HG02763 (cell line): ENCODE results near the gene DOCK3.
"Not testable (repeated sequence)": the region's sequence is repeated elsewhere in the genome, so short reads cannot be mapped to it uniquely, and the experiment has no call there.

ENCODE experiments used
- ATAC-seq: cut with Tn5 transposase; IDR thresholded peaks from one replicate; pipeline ENCODE4 v1.9.1; 2021; ENCODE audit warnings: mild to moderate bottlenecking, moderate library complexity; ENCODE audit not compliant: unreplicated experiment

The DOCK3 gene

GRCh38 chr3:50675179-50676030, 678 bp downstream of the DOCK3 start:
- no peak for ATAC-seq

GRCh38 chr3:50676031-50676705, 1.4 kb downstream of the DOCK3 start:
- ATAC-seq, result no peak

DNA sequence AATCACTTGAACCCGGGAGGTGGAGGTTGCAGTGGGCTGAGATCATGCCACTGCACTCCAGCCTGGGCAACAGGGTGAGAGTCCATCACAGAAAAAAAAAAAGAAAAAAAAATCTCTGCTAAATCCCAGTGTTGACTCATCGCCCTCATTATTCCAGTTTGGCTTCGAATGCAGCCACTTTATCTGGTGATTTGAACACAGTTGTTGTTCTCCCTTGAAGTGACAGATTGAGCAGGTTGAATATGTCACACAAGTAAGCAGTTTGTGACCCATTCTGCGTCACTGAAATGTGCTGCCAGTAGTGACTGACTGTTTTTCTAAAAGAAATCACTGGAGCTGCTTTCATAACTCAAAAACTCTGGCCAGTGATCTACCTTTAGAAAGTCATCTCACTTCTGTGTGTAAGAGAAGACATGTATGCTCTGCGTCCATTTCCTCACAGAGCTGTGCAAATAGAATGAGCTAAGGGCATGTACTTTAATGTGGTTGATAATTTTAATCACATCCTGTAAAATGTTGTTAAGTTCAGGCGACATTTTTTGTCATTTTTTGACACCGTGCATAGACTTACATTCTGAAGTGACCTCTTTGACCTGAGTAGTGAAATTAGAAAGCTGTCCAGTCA, 12.5 kb downstream of the DOCK3 start:
- ATAC-seq, result no peak

DNA sequence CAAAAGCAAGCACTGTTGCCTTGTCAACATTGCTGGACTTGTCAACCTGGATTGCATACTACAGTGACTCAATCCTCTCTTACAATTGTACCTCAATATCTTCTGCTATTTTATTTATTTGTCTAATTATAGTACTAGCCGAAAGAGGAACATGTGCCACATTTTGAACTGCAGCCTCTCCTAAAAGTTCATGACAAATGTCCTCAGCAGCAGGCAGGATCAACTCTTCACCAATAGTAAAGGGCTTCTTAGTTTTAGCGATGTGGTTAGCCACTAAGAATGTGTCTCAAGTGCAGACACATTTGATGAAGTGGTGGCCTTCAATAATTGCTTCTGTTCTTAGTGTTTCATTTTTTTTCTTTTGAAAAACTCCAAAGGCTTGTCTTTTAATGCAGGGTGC, 13.2 kb downstream of the DOCK3 start:
- no peak for ATAC-seq

DNA sequence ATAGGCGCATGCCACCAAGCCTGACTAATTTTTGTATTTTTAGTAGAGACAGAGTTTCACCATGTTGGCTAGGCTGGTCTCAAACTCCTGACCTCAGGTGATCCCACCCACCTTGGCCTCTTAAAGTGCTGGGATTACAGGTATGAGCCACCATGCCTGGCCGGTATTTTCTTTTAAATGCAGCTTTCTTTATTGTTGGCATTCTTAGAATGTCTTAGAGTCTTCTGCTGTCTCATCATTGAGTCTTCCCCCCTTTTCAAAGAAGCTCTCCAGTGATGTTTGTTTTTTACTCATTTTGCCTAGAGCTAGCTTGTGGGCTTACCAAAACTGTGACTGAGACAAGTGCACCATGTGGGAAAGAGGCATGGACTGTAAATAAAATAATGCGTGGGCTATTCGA, 13.9 kb downstream of the DOCK3 start:
- ATAC-seq, result not testable (repeated sequence)

GRCh38 chr3:50689558-50689957, 14.8 kb downstream of the DOCK3 start:
- no peak for ATAC-seq

GRCh38 chr3:50695031-50695430, 20.3 kb downstream of the DOCK3 start:
- ATAC-seq, result no peak

GRCh38 chr3:50696276-50696675, 21.5 kb downstream of the DOCK3 start:
- no peak for ATAC-seq

DNA sequence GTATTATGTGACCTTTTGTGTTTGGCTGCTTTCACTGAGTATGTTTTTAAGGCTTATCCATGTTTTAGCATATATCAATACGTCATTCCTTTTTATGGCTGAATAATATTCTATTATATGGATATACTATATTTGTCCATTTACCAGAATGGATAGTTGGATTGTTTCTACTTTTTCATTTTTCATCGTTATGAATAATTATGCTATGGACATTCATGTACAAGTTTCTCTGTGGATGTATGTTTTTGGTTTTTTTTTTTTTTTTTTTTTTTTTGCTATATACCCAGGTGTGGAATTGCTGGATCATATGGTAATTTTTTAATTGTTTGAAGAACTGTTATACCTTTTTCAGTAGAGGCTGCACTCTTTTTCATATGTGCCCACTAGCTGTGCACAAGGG, 23.5 kb downstream of the DOCK3 start:
- no peak for ATAC-seq

DNA sequence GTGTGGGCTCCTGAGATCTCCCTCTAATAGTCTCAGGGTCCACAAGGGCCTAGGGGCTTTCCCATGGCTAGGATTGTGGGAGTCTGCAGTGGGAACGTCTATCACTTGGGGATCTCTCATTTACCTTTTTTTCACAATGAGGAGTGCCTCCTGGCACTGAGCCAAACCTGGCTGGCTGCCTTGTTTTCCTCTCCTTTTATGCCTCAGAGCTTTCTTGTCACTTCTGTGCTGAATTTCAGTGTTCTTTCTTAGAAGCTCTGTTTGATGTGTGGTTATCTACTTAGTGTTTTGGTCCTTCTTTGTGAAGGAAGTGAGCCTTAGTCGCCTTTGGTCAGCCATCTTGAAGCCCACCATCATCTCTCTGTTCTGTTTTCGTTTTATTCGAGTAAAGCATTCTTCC, 33.9 kb downstream of the DOCK3 start:
- ATAC-seq, result no peak

- no peak for ATAC-seq
Observed at GRCh38 chr3:50714946-50715345, 40.2 kb downstream of the DOCK3 start.

GRCh38 chr3:50724831-50725230, 50.1 kb downstream of the DOCK3 start:
- ATAC-seq, result no peak

DNA sequence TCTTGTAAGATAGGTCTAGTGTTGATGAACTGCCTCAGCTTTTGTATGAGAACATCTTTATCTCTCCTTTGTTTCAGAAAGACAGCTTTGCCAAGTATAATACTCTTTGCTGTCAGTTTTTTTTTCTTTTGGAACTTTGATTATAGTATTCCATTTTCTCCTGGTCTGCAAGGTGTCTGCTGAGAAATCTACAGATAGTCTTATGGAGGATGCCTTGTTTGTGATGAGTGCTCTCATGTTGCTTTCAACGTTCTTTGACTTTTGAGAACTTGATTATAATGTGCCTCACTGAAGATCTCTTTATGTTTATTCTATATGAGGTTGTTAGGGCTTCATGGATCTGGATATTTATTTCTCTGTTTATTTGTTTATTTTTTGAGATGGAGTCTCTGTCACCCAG, 60.3 kb downstream of the DOCK3 start:
- no peak for ATAC-seq

DNA sequence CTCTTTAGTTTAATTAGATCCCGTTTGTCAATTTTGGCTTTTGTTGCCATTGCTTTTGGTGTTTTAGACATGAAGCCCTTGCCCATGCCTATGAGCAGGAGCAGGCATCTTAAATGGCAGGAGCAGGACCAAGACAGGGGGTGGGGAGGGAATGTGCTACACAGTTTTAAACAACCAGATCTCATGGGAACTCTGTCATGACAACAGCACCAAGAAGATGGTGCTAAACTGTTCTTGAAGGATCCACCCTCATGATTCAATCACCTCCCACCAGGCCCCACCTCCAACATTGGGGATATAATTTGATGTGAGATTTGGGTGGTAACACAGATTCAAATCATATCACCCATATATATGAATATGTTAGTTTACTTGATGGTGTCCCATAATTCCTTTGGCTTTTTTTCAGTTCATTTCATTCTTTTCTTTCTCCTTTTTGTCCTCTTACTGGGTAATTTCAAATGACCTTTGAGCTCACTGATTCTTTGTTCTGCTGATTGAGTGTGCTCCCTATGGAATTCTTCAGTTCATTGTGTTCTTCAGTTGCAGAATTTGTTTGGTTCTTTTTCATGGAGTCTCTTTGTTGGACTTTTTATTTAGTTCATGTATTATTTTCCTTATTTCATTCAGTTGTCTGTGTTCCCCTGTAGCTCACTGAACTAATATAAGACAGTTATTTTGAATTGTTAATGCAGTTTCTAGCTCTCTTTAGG, 62.6 kb downstream of the DOCK3 start:
- no peak for ATAC-seq

DNA sequence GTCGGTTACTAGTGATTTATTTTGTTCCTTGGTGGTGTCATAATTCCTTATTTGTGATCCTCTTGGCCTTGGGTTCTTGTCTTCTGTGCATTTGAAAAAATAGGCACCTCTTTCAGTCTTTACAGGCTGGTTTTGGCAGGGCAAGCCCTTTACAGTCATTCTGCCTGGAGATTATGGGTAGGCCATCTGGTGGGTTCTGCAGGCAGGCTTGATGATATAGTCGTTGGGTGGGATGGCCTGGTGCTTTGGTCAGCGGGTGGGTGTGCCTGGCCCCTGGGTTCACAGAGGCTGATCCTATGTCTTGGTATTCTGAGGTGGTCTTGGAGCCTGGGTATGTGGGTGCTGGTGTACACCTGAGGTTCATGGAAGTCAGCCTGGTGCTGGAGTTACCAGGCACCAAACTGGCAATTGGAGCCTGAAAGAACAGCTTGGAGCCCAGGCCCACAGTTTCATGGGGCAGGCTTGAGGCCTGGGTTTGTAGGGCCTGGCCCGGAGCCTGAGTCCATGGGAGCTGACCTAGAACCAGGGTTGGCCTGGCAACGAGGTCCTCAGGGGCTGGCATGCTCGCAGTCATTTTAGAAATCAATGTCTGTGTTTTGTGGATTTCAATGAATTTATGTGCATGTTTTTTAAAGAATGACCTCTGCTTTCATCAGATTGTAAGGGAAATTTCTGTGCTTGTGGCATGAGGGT, 63.3 kb downstream of the DOCK3 start:
- no peak for ATAC-seq

DNA sequence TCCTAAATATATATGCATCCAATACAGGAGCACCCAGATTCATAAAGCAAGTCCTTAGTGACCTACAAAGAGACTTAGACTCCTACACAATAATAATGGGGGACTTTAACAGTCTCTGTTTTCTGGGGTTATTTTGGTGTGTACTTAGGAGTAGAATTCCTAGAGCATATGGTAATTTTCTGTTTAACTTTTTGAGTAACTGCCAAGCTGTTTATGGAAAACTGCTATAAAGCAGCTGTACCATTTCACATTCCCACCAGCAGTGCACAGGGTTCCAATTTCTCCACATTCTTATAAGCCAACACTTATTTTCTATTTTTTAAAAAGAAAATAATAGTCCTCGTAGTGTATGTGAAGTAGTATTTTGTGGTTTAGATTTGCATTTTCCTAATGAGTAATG, 68.9 kb downstream of the DOCK3 start:
- ATAC-seq, result no peak

GRCh38 chr3:50749822-50750221, 75.1 kb downstream of the DOCK3 start:
- no peak for ATAC-seq

GRCh38 chr3:50759015-50759414, 84.3 kb downstream of the DOCK3 start:
- no peak for ATAC-seq

- no peak for ATAC-seq
Observed at GRCh38 chr3:50777680-50778079, 103.0 kb downstream of the DOCK3 start.

GRCh38 chr3:50781766-50782165, 107.0 kb downstream of the DOCK3 start:
- ATAC-seq, result not testable (repeated sequence)

DNA sequence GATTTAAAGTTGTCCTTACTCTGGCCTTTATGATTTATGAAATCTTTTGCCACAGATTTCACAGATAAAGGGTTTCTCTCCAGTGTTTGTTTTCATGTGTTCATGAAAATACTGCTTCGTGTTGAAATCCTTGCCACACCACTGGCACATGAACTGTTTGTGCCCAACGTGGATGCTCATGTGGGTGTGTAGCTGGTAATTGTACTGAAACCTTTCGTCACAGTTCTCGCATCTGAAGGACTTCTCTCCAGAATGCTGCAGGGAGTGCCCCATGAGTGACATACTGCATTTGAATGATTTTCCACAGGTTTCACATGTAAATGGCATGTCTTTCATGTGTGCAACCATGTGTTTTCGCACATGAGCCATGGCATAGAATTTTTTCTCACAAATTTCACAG, 111.9 kb downstream of the DOCK3 start:
- no peak for ATAC-seq
